Endothelial cell of umbilical vein (primary cell): ENCODE measurements around the gene GDF11. TPM values are rescaled to one million over a fixed set of nuclear protein-coding genes. Genes with fewer than 3 reads are reported as not detected.

Experiments
- BruUV-seq: library from RNA; stranded (reverse); fragments of 400-500 nt; replicated peaks from 2 replicates; lab custom pipeline; 2021; lab: Mats Ljungman, UMichigan
- CTCF ChIA-PET: fragments of 300-600, 350-600 bp; sonication (Branson Sonifier 250); formaldehyde crosslinking; loops from one replicate; lab custom pipeline; 2021; ENCODE audit warnings: antibody characterized with exemption, inconsistent platforms; lab: Charles Lee
- POLR2A ChIA-PET: fragments of 300-600, 350-600 bp; sonication (Branson Sonifier 250); formaldehyde crosslinking; loops from one replicate; lab custom pipeline; 2021; ENCODE audit warnings: antibody characterized with exemption, inconsistent platforms; lab: Charles Lee
- DNase-seq: peaks from one replicate; pipeline ENCODE4 v3.0.0-alpha.2; 2011; ENCODE audit warnings: low read depth, low spot score
- FAIRE-seq: peaks from 2 replicates; lab custom pipeline; 2011; peaks lifted over from hg19 to GRCh38; lab: Jason Lieb, UNC
- H2AFZ ChIP-seq: 2 replicates; pipeline ENCODE4 v1.6.0; 2012; ENCODE audit warnings: low read depth, low read length, control low read depth, inconsistent platforms
- H3K27ac ChIP-seq: 2 replicates; pipeline ENCODE4 v1.5.1; 2011; ENCODE audit warnings: low read depth, mild to moderate bottlenecking, control low read depth, low read length, moderate library complexity; ENCODE audit not compliant: insufficient read depth
- H3K27me3 ChIP-seq, 2 experiments: 2 replicates each; pipeline versions ENCODE4 v1.6.0 to v1.6.1; 2011; ENCODE audit warnings: low read length in 2 of 2, mixed read lengths in 1 of 2; ENCODE audit not compliant: control insufficient read depth in 2 of 2, insufficient read depth in 2 of 2
- H3K36me3 ChIP-seq, 2 experiments: 2 replicates in 1 of 2; 3 replicates in 1 of 2; pipeline ENCODE4 v1.5.1; 2011; ENCODE audit warnings: low read length in 2 of 2, mild to moderate bottlenecking in 1 of 2, moderate library complexity in 1 of 2; ENCODE audit not compliant: control insufficient read depth in 2 of 2, insufficient read depth in 2 of 2; ENCODE audit errors: extremely low read depth in 1 of 2
- H3K4me1 ChIP-seq: 3 replicates; pipeline ENCODE4 v1.5.1; 2011; ENCODE audit warnings: mild to moderate bottlenecking, low read length; ENCODE audit not compliant: control insufficient read depth, insufficient read depth; ENCODE audit errors: extremely low read depth
- H3K4me2 ChIP-seq: 2 replicates; pipeline ENCODE4 v1.6.1; 2011; ENCODE audit warnings: low read length, control low read depth, mixed read lengths; ENCODE audit not compliant: insufficient read depth
- H3K4me3 ChIP-seq, 3 experiments: fragments of 200-600 bp in 1 of 3; sonication (generic), shearing (Covaris generic) in 1 of 3; replicated peaks in 1 of 3; 2 replicates each; pipeline ENCODE4 v1.5.1; 2011 to 2016; ENCODE audit warnings: control low read depth in 3 of 3, low read length in 3 of 3, mild to moderate bottlenecking in 2 of 3, inconsistent platforms in 1 of 3, low read depth in 1 of 3, moderate library complexity in 1 of 3; ENCODE audit not compliant: insufficient read depth in 1 of 3
- H3K79me2 ChIP-seq: 2 replicates; pipeline ENCODE4 v1.6.0; 2012; ENCODE audit warnings: low read length, inconsistent platforms; ENCODE audit not compliant: control insufficient read depth, insufficient read depth
- H3K9ac ChIP-seq: replicated peaks from 2 replicates; pipeline ENCODE3; 2011; ENCODE audit warnings: low read length, control low read depth; ENCODE audit not compliant: insufficient read depth; ENCODE audit errors: extremely low read depth
- H3K9me1 ChIP-seq: replicated peaks from 3 replicates; pipeline ENCODE4 v1.6.0; 2011; ENCODE audit warnings: mild to moderate bottlenecking, low read length; ENCODE audit not compliant: control insufficient read depth, insufficient read depth; ENCODE audit errors: extremely low read depth
- H3K9me3 ChIP-seq: replicated peaks from 2 replicates; pipeline ENCODE4 v1.5.1; 2012; ENCODE audit warnings: low read length, inconsistent platforms; ENCODE audit not compliant: control insufficient read depth, insufficient read depth
- H4K20me1 ChIP-seq: replicated peaks from 2 replicates; pipeline ENCODE3; 2011; ENCODE audit warnings: mild to moderate bottlenecking, low read length; ENCODE audit not compliant: control insufficient read depth, insufficient read depth; ENCODE audit errors: extremely low read depth
- EZH2 ChIP-seq: IDR thresholded peaks from 2 replicates; pipeline ENCODE4 v1.6.1; 2012; ENCODE audit warnings: borderline replicate concordance, low read depth, mild to moderate bottlenecking, moderate library complexity, low read length, inconsistent platforms; ENCODE audit not compliant: severe bottlenecking
- MYC ChIP-seq: IDR thresholded peaks from one replicate; pipeline ENCODE4 v1.6.1; 2011; ENCODE audit warnings: mild to moderate bottlenecking, low read depth, low read length
- dilution Hi-C: fragments of 300-500 bp; cut with MboI; formaldehyde crosslinking; loops from one replicate; pipeline ENCODE4 v1.15.0; 2019; ENCODE audit warnings: low sequenced_read_pairs; ENCODE audit not compliant: extremely low pct_ligation_motif_present
- intact Hi-C: fragments of 100-400 bp; cut with micrococcal nuclease; formaldehyde crosslinking; loops from one replicate; pipeline ENCODE4 v1.10.0; 2022
- polyA plus RNA-seq, 4 experiments: library from polyadenylated mRNA; depleted of rRNA in 3 of 4; stranded (reverse) in 3 of 4; unstranded in 1 of 4; fragments of >200 nt; gene quantifications; 2 replicates each; pipeline versions ENCODE4 v1.2.1 to v1.2.3, GENCODE V29; 2011 to 2012; ENCODE audit warnings: missing spikeins in 1 of 4
- total RNA-seq: library from RNA; stranded (reverse); gene quantifications from 2 replicates; pipeline ENCODE4 v1.2.3, GENCODE V29; 2021
- TF ChIP-seq, protein P1 (sequence below), 2 donors: IDR thresholded peaks; 1 replicate in 1 of 2; 2 replicates in 1 of 2; pipeline ENCODE4 v1.5.1; 2011; ENCODE audit warnings: low read length in 2 of 2, mild to moderate bottlenecking in 2 of 2, moderate library complexity in 2 of 2, control low read depth in 1 of 2, inconsistent platforms in 1 of 2, low read depth in 1 of 2; ENCODE audit not compliant: insufficient read depth in 1 of 2; ENCODE audit errors: extremely low read depth in 1 of 2

GDF11 gene
- total and polyA plus RNA-seq, 2 donors (not counting 3 experiments of a cell fraction or from before 2014, with no cell fraction given): 10.0 to 18.7 TPM

DNA sequence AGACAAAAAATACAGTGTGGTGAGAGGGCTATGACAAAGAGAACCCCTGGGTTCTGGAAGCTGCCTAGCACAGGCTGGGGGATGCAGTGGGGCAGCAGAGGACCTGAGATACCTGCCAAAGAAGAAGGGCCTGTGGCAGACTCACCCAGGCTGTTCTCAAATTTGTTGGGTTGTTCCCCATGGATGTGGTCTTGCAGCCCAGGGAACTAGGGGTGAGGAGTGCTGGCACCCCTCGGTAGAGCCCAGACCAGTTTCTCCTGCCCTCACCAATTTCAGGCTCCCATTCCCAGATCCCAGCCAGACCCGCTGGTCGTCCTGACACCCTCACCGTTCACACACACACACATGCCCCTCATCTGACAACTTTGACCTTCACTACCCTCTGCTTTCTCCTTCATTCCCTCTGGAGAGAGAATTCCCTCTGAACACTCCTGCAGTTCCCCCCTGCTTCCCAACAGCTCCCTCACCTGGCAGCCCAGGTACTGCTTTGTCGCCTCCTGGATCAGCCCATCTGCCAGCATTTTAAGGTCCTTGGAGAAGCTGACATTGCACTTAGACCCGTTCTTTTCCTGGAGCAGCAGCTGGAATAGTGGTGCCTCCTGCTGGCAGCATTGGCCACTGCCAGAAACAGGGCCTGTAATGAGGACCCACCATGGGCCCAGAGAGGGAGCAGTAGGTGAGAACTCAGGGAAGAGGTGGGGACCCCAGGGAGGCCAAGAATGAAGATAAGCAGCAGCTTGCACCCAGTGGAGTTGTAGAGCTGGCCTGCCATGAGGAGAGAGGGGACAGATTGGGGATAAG, 5.9 kb upstream of the GDF11 start:
- Histone ChIP-seq H3K9me3 (no peaks in the 10 kb centered on the region), H3K9me1 (no peaks in the 10 kb centered on the region), H3K4me2 (no peak overlapping the region), H3K4me1 (peaks cover 11% of the 10 kb centered on the region), H2AFZ (no peak overlapping the region), H3K4me3 (no peak overlapping the region), H3K79me2 (no peaks in the 10 kb centered on the region), H3K27ac (no peak overlapping the region), H3K9ac (no peak overlapping the region), H3K27me3 (no peaks in the 10 kb centered on the region), H3K36me3 (no peaks in the 10 kb centered on the region), H4K20me1 (no peaks in the 10 kb centered on the region)
- dilution Hi-C loops (no loop called here), intact Hi-C loops (loop anchor here (1.0 to 5.0 kb wide), 6 partner anchors 8 to 91 kb away; partner anchors contain the start of genes CD63, ORMDL2 and SARNP)
- FAIRE-seq (peak; percentile 83), DNase-seq (peak; percentile 69)
- no TSS peak for BruUV-seq
- ChIA-PET POLR2A (interaction anchor here (0.6 kb wide), 1 partner anchor 8 kb away, joined by 5 read pairs; no protein-coding TSS in a partner anchor), CTCF (interaction anchor here (0.6 to 8.2 kb wide), 18 partner anchors 7 to 548 kb away, joined by 3 to 151 read pairs (median 7); partner anchors contain the start of genes BLOC1S1, CD63, RAB5B and RDH5)
- no peak for TF ChIP-seq MYC
- no peak for TF ChIP-seq EZH2
- TF ChIP-seq, protein P1, sequence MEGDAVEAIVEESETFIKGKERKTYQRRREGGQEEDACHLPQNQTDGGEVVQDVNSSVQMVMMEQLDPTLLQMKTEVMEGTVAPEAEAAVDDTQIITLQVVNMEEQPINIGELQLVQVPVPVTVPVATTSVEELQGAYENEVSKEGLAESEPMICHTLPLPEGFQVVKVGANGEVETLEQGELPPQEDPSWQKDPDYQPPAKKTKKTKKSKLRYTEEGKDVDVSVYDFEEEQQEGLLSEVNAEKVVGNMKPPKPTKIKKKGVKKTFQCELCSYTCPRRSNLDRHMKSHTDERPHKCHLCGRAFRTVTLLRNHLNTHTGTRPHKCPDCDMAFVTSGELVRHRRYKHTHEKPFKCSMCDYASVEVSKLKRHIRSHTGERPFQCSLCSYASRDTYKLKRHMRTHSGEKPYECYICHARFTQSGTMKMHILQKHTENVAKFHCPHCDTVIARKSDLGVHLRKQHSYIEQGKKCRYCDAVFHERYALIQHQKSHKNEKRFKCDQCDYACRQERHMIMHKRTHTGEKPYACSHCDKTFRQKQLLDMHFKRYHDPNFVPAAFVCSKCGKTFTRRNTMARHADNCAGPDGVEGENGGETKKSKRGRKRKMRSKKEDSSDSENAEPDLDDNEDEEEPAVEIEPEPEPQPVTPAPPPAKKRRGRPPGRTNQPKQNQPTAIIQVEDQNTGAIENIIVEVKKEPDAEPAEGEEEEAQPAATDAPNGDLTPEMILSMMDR (IDR thresholded peaks at IDR 0.05; ENCODE audit: extremely low read depth in 1 of 2, insufficient read depth in 1 of 2, low read depth in 1 of 2, low read length in 2 of 2): peak; percentile 89 to 96
